GM18517 (cell line): ENCODE measurements around the gene HOXC10.

Experiments
- ATAC-seq: cut with Tn5 transposase; IDR thresholded peaks from one replicate; pipeline ENCODE4 v1.9.1; 2021; ENCODE audit warnings: mild to moderate bottlenecking, moderate library complexity; ENCODE audit not compliant: unreplicated experiment

HOXC10 gene

GRCh38 chr12:54036620-54037359 lies 51.8 kb downstream of the HOXC10 start:
- no peak for ATAC-seq

GRCh38 chr12:54037360-54038283 lies 52.7 kb downstream of the HOXC10 start:
- ATAC-seq = no peak

- no peak for ATAC-seq
Observed at GRCh38 chr12:54038284-54038870, 53.4 kb downstream of the HOXC10 start.

GRCh38 chr12:54038871-54039414 lies 54.0 kb downstream of the HOXC10 start:
- ATAC-seq = no peak

GRCh38 chr12:54039417-54040147 lies 54.6 kb downstream of the HOXC10 start:
- no peak for ATAC-seq
